ENCODE measurements around the gene PTGDR.

The PTGDR gene

GRCh38 chr14:52263190-52263589, 4.3 kb upstream of the PTGDR start:
- Histone ChIP-seq H3K4me1 (ENCODE audit: control insufficient read depth in 1 of 2, insufficient read depth in 2 of 2, low read length in 2 of 2) (peaks cover 3 to 5% of the 10 kb centered on the region in 2 experiments), H2BK12ac (ENCODE audit: low read length) (no peak overlapping the region), H3K27me3 (ENCODE audit: insufficient read depth, low read length) (peaks cover 21% of the 10 kb centered on the region), H2AFZ (ENCODE audit: insufficient read depth, low read length, poor library complexity) (no peak overlapping the region), H3K27ac (ENCODE audit: low read depth, low read length) (no peak overlapping the region), H2AK5ac (ENCODE audit: low read length) (no peak overlapping the region), H3K9me3 (ENCODE audit: insufficient read depth, low read depth, low read length) (peaks cover 2% of the 10 kb centered on the region), H3K18ac (ENCODE audit: low read length) (no peak overlapping the region), H3K14ac (ENCODE audit: low read length) (no peak overlapping the region), H2BK120ac (ENCODE audit: insufficient read depth, low read length, poor library complexity) (no peak overlapping the region), H3K9ac (ENCODE audit: low read length) (no peak overlapping the region), H3K4ac (ENCODE audit: low read depth, low read length) (no peak overlapping the region), H3K79me1 (ENCODE audit: low read length) (no peaks in the 10 kb centered on the region), H2BK5ac (ENCODE audit: low read depth, low read length, poor library complexity) (no peak overlapping the region), H3K23ac (ENCODE audit: low read length) (no peak overlapping the region), H3K36me3 (ENCODE audit: control insufficient read depth in 1 of 2, insufficient read depth in 2 of 2, low read length in 2 of 2) (no peaks in the 10 kb centered on the region), H3K4me3 (ENCODE audit: low read depth, low read length) (no peak overlapping the region), H4K91ac (ENCODE audit: low read depth, low read length) (no peak overlapping the region), H4K8ac (ENCODE audit: low read depth, low read length) (no peak overlapping the region), H3K4me2 (ENCODE audit: low read length) (no peak overlapping the region), H4K12ac (ENCODE audit: low read depth, low read length) (no peak overlapping the region), H3K79me2 (ENCODE audit: control insufficient read depth, insufficient read depth, low read length, poor library complexity) (no peaks in the 10 kb centered on the region)
- no peak for DNase-seq

- no peak overlapping the region for H3K18ac ChIP-seq (ENCODE audit: low read length)
- no peak overlapping the region for H3K9ac ChIP-seq (ENCODE audit: low read length)
- no peak overlapping the region for H2BK12ac ChIP-seq (ENCODE audit: low read length)
- no peak overlapping the region for H4K12ac ChIP-seq (ENCODE audit: low read depth, low read length)
- peaks cover 37% of the 10 kb centered on the region for H3K27me3 ChIP-seq (ENCODE audit: insufficient read depth, low read length)
- H3K4ac ChIP-seq (ENCODE audit: low read depth, low read length) = no peak overlapping the region
- H3K27ac ChIP-seq (ENCODE audit: low read depth, low read length) = no peak overlapping the region
- H4K91ac ChIP-seq (ENCODE audit: low read depth, low read length) = no peak overlapping the region
- H3K79me2 ChIP-seq (ENCODE audit: control insufficient read depth, insufficient read depth, low read length, poor library complexity) = no peaks in the 10 kb centered on the region
- no peaks in the 10 kb centered on the region for H3K36me3 ChIP-seq (ENCODE audit: control insufficient read depth in 1 of 2, insufficient read depth in 2 of 2, low read length in 2 of 2)
- H3K9me3 ChIP-seq (ENCODE audit: insufficient read depth, low read depth, low read length) = peaks cover 2% of the 10 kb centered on the region
- no peak overlapping the region for H3K14ac ChIP-seq (ENCODE audit: low read length)
- H3K4me1 ChIP-seq (ENCODE audit: control insufficient read depth in 1 of 2, insufficient read depth in 2 of 2, low read length in 2 of 2) = peaks cover 3 to 8% of the 10 kb centered on the region in 2 experiments
- H4K8ac ChIP-seq (ENCODE audit: low read depth, low read length) = no peak overlapping the region
- no CpG with 5 or more reads among the region's 5 CpGs for WGBS (ENCODE audit: extremely low coverage, insufficient coverage, insufficient read length)
- H3K4me3 ChIP-seq (ENCODE audit: low read depth, low read length) = no peak overlapping the region
- no peak overlapping the region for H2AK5ac ChIP-seq (ENCODE audit: low read length)
- no peak overlapping the region for H3K4me2 ChIP-seq (ENCODE audit: low read length)
- H3K23ac ChIP-seq (ENCODE audit: low read length) = no peak overlapping the region
- no peak for DNase-seq
- H3K79me1 ChIP-seq (ENCODE audit: low read length) = no peaks in the 10 kb centered on the region
- no peak overlapping the region for H2BK120ac ChIP-seq (ENCODE audit: insufficient read depth, low read length, poor library complexity)
- no peak overlapping the region for H2AFZ ChIP-seq (ENCODE audit: insufficient read depth, low read length, poor library complexity)
- no peak overlapping the region for H2BK5ac ChIP-seq (ENCODE audit: low read depth, low read length, poor library complexity)
Observed at GRCh38 chr14:52265253-52265652, 2.2 kb upstream of the PTGDR start.

- no CpG with 5 or more reads among the region's 3 CpGs for WGBS (ENCODE audit: extremely low coverage, insufficient coverage, insufficient read length)
- H3K4ac ChIP-seq (ENCODE audit: low read depth, low read length) = no peak overlapping the region
Observed at GRCh38 chr14:52266179-52266578, 1.3 kb upstream of the PTGDR start.

GRCh38 chr14:52266782-52267181, 716 bp upstream of the PTGDR start:
- H2AK5ac ChIP-seq (ENCODE audit: low read length) = no peak overlapping the region
- no peak overlapping the region for H3K4me3 ChIP-seq (ENCODE audit: low read depth, low read length)
- H3K79me1 ChIP-seq (ENCODE audit: low read length) = no peaks in the 10 kb centered on the region
- no peak overlapping the region for H3K9ac ChIP-seq (ENCODE audit: low read length)
- H3K9me3 ChIP-seq (ENCODE audit: insufficient read depth, low read depth, low read length) = peaks cover 2% of the 10 kb centered on the region
- no peak overlapping the region for H3K14ac ChIP-seq (ENCODE audit: low read length)
- H3K79me2 ChIP-seq (ENCODE audit: control insufficient read depth, insufficient read depth, low read length, poor library complexity) = no peaks in the 10 kb centered on the region
- no peak overlapping the region for H4K12ac ChIP-seq (ENCODE audit: low read depth, low read length)
- no peak overlapping the region for H3K23ac ChIP-seq (ENCODE audit: low read length)
- no peak overlapping the region for H3K4ac ChIP-seq (ENCODE audit: low read depth, low read length)
- no peak overlapping the region for H4K8ac ChIP-seq (ENCODE audit: low read depth, low read length)
- no peaks in the 10 kb centered on the region for H3K36me3 ChIP-seq (ENCODE audit: control insufficient read depth in 1 of 2, insufficient read depth in 2 of 2, low read length in 2 of 2)
- H2BK12ac ChIP-seq (ENCODE audit: low read length) = no peak overlapping the region
- no peak overlapping the region for H2AFZ ChIP-seq (ENCODE audit: insufficient read depth, low read length, poor library complexity)
- H3K18ac ChIP-seq (ENCODE audit: low read length) = no peak overlapping the region
- H2BK120ac ChIP-seq (ENCODE audit: insufficient read depth, low read length, poor library complexity) = no peak overlapping the region
- no peak overlapping the region for H4K91ac ChIP-seq (ENCODE audit: low read depth, low read length)
- H3K27ac ChIP-seq (ENCODE audit: low read depth, low read length) = no peak overlapping the region
- no peak overlapping the region for H3K4me2 ChIP-seq (ENCODE audit: low read length)
- H3K27me3 ChIP-seq (ENCODE audit: insufficient read depth, low read length) = peaks cover 37% of the 10 kb centered on the region
- peaks cover 3 to 8% of the 10 kb centered on the region in 2 experiments for H3K4me1 ChIP-seq (ENCODE audit: control insufficient read depth in 1 of 2, insufficient read depth in 2 of 2, low read length in 2 of 2)
- WGBS (ENCODE audit: extremely low coverage, insufficient coverage, insufficient read length) = no CpG with 5 or more reads among the region's 5 CpGs
- no peak for DNase-seq
- no peak overlapping the region for H2BK5ac ChIP-seq (ENCODE audit: low read depth, low read length, poor library complexity)

More at GRCh38 chr14:52266179-52266578, 1.3 kb upstream of the PTGDR start:
- no peak for DNase-seq
- no peaks in the 10 kb centered on the region for H3K36me3 ChIP-seq (ENCODE audit: control insufficient read depth in 1 of 2, insufficient read depth in 2 of 2, low read length in 2 of 2)
- H3K14ac ChIP-seq (ENCODE audit: low read length) = no peak overlapping the region
- no peak overlapping the region for H2BK12ac ChIP-seq (ENCODE audit: low read length)
- no peaks in the 10 kb centered on the region for H3K79me1 ChIP-seq (ENCODE audit: low read length)
- H4K8ac ChIP-seq (ENCODE audit: low read depth, low read length) = no peak overlapping the region
- no peak overlapping the region for H3K4me3 ChIP-seq (ENCODE audit: low read depth, low read length)
- H3K23ac ChIP-seq (ENCODE audit: low read length) = no peak overlapping the region
- no peak overlapping the region for H3K4me2 ChIP-seq (ENCODE audit: low read length)
- no peak overlapping the region for H3K9ac ChIP-seq (ENCODE audit: low read length)
- no peak overlapping the region for H2AFZ ChIP-seq (ENCODE audit: insufficient read depth, low read length, poor library complexity)
- H3K18ac ChIP-seq (ENCODE audit: low read length) = no peak overlapping the region
- H4K91ac ChIP-seq (ENCODE audit: low read depth, low read length) = no peak overlapping the region
- H2AK5ac ChIP-seq (ENCODE audit: low read length) = no peak overlapping the region
- no peak overlapping the region for H2BK5ac ChIP-seq (ENCODE audit: low read depth, low read length, poor library complexity)
- no peak overlapping the region for H2BK120ac ChIP-seq (ENCODE audit: insufficient read depth, low read length, poor library complexity)
- peaks cover 37% of the 10 kb centered on the region for H3K27me3 ChIP-seq (ENCODE audit: insufficient read depth, low read length)
- no peak overlapping the region for H4K12ac ChIP-seq (ENCODE audit: low read depth, low read length)
- H3K4me1 ChIP-seq (ENCODE audit: control insufficient read depth in 1 of 2, insufficient read depth in 2 of 2, low read length in 2 of 2) = peaks cover 3 to 8% of the 10 kb centered on the region in 2 experiments
- H3K9me3 ChIP-seq (ENCODE audit: insufficient read depth, low read depth, low read length) = peaks cover 2% of the 10 kb centered on the region
- no peak overlapping the region for H3K27ac ChIP-seq (ENCODE audit: low read depth, low read length)
- no peaks in the 10 kb centered on the region for H3K79me2 ChIP-seq (ENCODE audit: control insufficient read depth, insufficient read depth, low read length, poor library complexity)
